HepG2 (cell line): ENCODE data around the gene SF3A2. TPM values are rescaled to one million over a fixed set of nuclear protein-coding genes. Genes with fewer than 3 reads are reported as not detected.

Experiments
- ATF1 ChIP-seq: IDR thresholded peaks from 2 replicates; pipeline ENCODE4 v1.6.1; 2016; ENCODE audit warnings: mild to moderate bottlenecking, control low read depth
- CBX5 ChIP-seq: sonication (generic); formaldehyde crosslinking; IDR thresholded peaks from 2 replicates; pipeline ENCODE4 v1.4.0; 2020; ENCODE audit warnings: missing genetic modification reagents, borderline replicate concordance
- RAD21 ChIP-seq: fragments of 450-650 bp; formaldehyde crosslinking; IDR thresholded peaks from 2 replicates; pipeline ENCODE4 v1.5.0; 2020; ENCODE audit warnings: mild to moderate bottlenecking
- XRCC5 ChIP-seq: fragments of 200-400 bp; formaldehyde crosslinking; optimal IDR thresholded peaks from 2 replicates; pipeline ENCODE3; 2017; ENCODE audit warnings: mild to moderate bottlenecking, low read length
- ZBTB42 ChIP-seq: sonication (generic); formaldehyde crosslinking; IDR thresholded peaks from 2 replicates; pipeline ENCODE4 v1.5.0; 2020; ENCODE audit warnings: mild to moderate bottlenecking, missing genetic modification reagents
- ZNF264 ChIP-seq: sonication (generic); formaldehyde crosslinking; IDR thresholded peaks from 2 replicates; pipeline ENCODE4 v1.4.0; 2020; ENCODE audit warnings: missing genetic modification reagents
- ZNF333 ChIP-seq: sonication (generic); formaldehyde crosslinking; IDR thresholded peaks from 2 replicates; pipeline ENCODE4 v1.4.0; 2020; ENCODE audit warnings: mild to moderate bottlenecking, missing genetic modification reagents, borderline replicate concordance
- ZNF484 ChIP-seq: sonication (generic); formaldehyde crosslinking; IDR thresholded peaks from 2 replicates; pipeline ENCODE4 v1.5.1; 2020; ENCODE audit warnings: mild to moderate bottlenecking, low read depth, missing genetic modification reagents, borderline replicate concordance
- ZNF619 ChIP-seq: sonication (generic); formaldehyde crosslinking; IDR thresholded peaks from 2 replicates; pipeline ENCODE4 v1.4.0; 2020; ENCODE audit warnings: mild to moderate bottlenecking, missing genetic modification reagents
- polyA plus RNA-seq, 8 experiments: library from polyadenylated mRNA; depleted of rRNA in 3 of 8; stranded (reverse) in 7 of 8; unstranded in 1 of 8; fragments of >200 nt; fragmentation: Illumina TruSeq in 4 of 8; extraction: Trizol in 4 of 8; gene quantifications; 2 replicates each; pipeline versions ENCODE4 v1.2.1 to v1.2.3, GENCODE V29; 2011 to 2016; ENCODE audit warnings: low read depth in 4 of 8, missing spikeins in 1 of 8, mixed read lengths in 1 of 8; ENCODE audit not compliant: insufficient read depth in 1 of 8
- total RNA-seq, 5 experiments: library from RNA; depleted of rRNA; stranded (reverse); fragments of >200 nt; fragmentation: Illumina TruSeq; extraction: Trizol; gene quantifications; 2 replicates each; pipeline ENCODE4 v1.2.3, GENCODE V29; 2016; ENCODE audit warnings: low read depth in 1 of 5
- TF ChIP-seq, protein P1 (sequence below): sonication (generic); formaldehyde crosslinking; IDR thresholded peaks from 2 replicates; pipeline ENCODE4 v1.8.1; 2023; ENCODE audit warnings: mild to moderate bottlenecking, inconsistent platforms, moderate library complexity, missing genetic modification reagents, borderline replicate concordance
- TF ChIP-seq, protein P2 (sequence below): fragments of 450-650 bp; IDR thresholded peaks from 2 replicates; pipeline ENCODE4 v1.6.1; 2016
- TF ChIP-seq, protein P3 (sequence below): IDR thresholded peaks from 2 replicates; pipeline ENCODE4 v1.4.0; 2020; ENCODE audit warnings: mild to moderate bottlenecking, missing genetic modification reagents
- TF ChIP-seq, protein P4 (sequence below): sonication (generic); formaldehyde crosslinking; IDR thresholded peaks from 2 replicates; pipeline ENCODE4 v1.4.0; 2020; ENCODE audit warnings: missing genetic modification reagents, mild to moderate bottlenecking, borderline replicate concordance
- TF ChIP-seq, protein P5 (sequence below): sonication (generic); formaldehyde crosslinking; IDR thresholded peaks from 2 replicates; pipeline ENCODE4 v1.4.0; 2020; ENCODE audit warnings: missing genetic modification reagents, low read depth, mild to moderate bottlenecking, borderline replicate concordance

The SF3A2 gene
- total and polyA plus RNA-seq, 2 of the 13 experiments (the other 11 are each of a cell fraction or from before 2014, with no cell fraction given): 8.6 to 8.8 TPM

DNA sequence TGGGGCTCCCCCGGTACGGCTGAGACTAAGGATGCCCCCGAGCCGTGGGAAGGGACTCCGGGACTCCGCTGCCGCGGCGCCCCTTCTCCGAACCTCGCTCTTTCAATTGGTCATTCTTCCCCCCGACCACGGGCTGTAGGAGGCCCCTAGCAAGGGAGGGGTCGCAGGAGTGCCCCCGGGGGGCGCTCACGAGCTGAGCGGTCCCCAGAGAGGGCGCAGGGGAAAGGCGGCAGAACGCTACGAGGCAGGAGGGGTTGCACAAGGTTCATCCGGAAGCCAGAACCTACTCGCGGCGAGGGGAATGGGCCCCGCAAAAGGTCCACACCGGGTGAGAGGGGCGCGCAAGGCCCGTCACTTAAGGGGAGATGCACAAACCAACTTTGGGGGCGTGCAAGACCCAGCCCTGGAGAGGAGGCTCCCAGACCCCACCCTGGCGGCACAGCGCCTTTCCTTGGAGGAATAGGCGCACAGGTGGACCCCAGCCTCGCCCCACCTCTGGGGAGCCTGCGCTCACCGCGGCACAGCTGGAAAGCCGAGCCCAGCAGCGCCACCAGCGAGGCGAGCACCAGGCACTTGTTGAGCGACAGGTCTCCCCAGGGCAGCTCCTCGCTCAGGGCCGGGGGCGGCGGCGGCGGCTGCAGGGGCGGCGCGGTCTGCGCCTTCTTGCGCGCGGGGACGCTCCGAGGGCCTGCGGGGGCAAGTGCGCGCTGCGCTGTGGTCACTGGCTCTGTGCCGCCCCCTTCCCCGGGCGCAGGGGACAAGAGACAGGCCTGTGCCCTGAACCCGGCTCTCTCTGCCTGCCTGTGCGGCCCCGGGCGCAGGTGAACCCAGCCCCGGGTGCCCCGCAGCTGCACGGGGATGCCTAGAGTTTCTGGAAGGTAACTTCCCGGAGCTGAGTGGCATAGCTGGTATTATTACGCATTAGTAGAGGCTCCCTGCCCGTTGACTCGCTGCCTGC, 16.8 kb downstream of the SF3A2 start (continued):
- TF ChIP-seq, protein P1, sequence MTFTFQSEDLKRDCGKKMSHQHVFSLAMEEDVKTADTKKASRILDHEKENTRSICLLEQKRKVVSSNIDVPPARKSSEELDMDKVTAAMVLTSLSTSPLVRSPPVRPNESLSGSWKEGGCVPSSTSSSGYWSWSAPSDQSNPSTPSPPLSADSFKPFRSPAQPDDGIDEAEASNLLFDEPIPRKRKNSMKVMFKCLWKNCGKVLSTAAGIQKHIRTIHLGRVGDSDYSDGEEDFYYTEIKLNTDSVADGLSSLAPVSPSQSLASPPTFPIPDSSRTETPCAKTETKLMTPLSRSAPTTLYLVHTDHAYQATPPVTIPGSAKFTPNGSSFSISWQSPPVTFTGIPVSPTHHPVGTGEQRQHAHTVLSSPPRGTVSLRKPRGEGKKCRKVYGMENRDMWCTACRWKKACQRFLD (CRISPR knock-in tag): no peak
- TF ChIP-seq ZNF484 (no peak), CBX5 (CRISPR knock-in tag) (peak; percentile 35; the same call in 1 of the 2 replicates), ATF1 (CRISPR knock-in tag) (no peak), ZNF619 (CRISPR knock-in tag) (peak; percentile 22; the same call in 1 of the 2 replicates), ZBTB42 (CRISPR knock-in tag) (no peak), RAD21 (CRISPR knock-in tag) (peak; percentile 57), ZNF264 (CRISPR knock-in tag) (0 out of 2 replicates have a peak, but pooled peaks have one; percentile 3), ZNF333 (peak; percentile 20; the same call in 1 of the 2 replicates), XRCC5 (peak; percentile 50)
- TF ChIP-seq, protein P2, sequence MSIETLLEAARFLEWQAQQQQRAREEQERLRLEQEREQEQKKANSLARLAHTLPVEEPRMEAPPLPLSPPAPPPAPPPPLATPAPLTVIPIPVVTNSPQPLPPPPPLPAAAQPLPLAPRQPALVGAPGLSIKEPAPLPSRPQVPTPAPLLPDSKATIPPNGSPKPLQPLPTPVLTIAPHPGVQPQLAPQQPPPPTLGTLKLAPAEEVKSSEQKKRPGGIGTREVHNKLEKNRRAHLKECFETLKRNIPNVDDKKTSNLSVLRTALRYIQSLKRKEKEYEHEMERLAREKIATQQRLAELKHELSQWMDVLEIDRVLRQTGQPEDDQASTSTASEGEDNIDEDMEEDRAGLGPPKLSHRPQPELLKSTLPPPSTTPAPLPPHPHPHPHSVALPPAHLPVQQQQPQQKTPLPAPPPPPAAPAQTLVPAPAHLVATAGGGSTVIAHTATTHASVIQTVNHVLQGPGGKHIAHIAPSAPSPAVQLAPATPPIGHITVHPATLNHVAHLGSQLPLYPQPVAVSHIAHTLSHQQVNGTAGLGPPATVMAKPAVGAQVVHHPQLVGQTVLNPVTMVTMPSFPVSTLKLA: no peak
- TF ChIP-seq, protein P3, sequence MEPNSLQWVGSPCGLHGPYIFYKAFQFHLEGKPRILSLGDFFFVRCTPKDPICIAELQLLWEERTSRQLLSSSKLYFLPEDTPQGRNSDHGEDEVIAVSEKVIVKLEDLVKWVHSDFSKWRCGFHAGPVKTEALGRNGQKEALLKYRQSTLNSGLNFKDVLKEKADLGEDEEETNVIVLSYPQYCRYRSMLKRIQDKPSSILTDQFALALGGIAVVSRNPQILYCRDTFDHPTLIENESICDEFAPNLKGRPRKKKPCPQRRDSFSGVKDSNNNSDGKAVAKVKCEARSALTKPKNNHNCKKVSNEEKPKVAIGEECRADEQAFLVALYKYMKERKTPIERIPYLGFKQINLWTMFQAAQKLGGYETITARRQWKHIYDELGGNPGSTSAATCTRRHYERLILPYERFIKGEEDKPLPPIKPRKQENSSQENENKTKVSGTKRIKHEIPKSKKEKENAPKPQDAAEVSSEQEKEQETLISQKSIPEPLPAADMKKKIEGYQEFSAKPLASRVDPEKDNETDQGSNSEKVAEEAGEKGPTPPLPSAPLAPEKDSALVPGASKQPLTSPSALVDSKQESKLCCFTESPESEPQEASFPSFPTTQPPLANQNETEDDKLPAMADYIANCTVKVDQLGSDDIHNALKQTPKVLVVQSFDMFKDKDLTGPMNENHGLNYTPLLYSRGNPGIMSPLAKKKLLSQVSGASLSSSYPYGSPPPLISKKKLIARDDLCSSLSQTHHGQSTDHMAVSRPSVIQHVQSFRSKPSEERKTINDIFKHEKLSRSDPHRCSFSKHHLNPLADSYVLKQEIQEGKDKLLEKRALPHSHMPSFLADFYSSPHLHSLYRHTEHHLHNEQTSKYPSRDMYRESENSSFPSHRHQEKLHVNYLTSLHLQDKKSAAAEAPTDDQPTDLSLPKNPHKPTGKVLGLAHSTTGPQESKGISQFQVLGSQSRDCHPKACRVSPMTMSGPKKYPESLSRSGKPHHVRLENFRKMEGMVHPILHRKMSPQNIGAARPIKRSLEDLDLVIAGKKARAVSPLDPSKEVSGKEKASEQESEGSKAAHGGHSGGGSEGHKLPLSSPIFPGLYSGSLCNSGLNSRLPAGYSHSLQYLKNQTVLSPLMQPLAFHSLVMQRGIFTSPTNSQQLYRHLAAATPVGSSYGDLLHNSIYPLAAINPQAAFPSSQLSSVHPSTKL: no peak
- TF ChIP-seq, protein P4, sequence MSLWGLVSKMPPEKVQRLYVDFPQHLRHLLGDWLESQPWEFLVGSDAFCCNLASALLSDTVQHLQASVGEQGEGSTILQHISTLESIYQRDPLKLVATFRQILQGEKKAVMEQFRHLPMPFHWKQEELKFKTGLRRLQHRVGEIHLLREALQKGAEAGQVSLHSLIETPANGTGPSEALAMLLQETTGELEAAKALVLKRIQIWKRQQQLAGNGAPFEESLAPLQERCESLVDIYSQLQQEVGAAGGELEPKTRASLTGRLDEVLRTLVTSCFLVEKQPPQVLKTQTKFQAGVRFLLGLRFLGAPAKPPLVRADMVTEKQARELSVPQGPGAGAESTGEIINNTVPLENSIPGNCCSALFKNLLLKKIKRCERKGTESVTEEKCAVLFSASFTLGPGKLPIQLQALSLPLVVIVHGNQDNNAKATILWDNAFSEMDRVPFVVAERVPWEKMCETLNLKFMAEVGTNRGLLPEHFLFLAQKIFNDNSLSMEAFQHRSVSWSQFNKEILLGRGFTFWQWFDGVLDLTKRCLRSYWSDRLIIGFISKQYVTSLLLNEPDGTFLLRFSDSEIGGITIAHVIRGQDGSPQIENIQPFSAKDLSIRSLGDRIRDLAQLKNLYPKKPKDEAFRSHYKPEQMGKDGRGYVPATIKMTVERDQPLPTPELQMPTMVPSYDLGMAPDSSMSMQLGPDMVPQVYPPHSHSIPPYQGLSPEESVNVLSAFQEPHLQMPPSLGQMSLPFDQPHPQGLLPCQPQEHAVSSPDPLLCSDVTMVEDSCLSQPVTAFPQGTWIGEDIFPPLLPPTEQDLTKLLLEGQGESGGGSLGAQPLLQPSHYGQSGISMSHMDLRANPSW (CRISPR knock-in tag): no peak
- TF ChIP-seq, protein P5, sequence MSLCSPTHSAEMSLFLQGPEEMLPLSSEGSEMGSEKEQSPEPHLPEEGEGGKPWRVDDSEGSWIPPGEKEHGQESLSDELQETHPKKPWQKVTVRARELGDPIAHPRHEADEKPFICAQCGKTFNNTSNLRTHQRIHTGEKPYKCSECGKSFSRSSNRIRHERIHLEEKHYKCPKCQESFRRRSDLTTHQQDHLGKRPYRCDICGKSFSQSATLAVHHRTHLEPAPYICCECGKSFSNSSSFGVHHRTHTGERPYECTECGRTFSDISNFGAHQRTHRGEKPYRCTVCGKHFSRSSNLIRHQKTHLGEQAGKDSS (CRISPR knock-in tag): 0 out of 2 replicates have a peak, but pooled peaks have one; percentile 10
